Measurements from ENCODE around the gene LCN2.

DNA sequence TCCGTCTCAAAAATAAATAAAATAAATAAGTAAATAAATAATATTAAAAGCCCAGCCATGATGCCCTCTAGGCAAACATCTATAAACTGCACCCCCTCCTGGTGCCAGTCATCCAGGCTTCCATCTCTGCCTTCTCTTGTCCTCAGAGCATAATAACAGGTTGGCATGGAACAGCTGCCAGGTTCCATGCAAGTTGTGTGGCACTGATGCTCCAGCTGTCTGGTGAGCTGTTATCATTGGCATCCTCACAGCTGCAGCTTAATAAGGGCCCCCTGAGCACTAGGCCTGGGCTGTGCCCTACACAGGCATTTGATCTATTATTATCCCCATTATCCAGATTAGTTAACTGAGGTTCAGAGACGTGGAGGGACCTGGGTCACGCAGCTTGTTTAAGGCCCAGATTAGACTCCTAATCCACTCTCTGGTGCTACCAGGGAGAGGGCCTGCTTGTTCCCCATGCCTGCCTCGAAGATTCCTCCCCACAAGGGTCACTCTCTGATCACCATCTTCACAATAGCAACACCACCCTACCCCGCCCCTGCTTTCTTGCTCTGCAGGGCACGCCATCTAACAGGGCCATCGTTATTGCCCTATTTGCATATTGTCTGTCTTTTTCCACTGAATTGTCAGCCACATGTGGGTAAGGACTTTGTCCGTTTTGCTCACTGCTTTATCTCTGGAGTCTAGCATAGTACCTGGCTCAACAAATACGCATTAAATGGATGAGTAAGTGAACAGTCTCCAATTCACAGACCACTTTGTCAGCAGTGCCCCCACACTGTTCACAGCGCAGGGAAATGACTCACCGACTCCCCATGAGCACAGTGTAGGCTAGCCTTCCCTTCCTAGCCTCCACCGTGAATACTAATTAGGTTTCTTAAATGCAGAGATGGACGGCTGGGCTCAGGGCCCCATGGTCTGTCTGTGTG lies 52.5 kb downstream of the LCN2 start:
- no peak for TF ChIP-seq POLR2A (IDR thresholded peaks at IDR 0.05)
- TF ChIP-seq, protein P1, sequence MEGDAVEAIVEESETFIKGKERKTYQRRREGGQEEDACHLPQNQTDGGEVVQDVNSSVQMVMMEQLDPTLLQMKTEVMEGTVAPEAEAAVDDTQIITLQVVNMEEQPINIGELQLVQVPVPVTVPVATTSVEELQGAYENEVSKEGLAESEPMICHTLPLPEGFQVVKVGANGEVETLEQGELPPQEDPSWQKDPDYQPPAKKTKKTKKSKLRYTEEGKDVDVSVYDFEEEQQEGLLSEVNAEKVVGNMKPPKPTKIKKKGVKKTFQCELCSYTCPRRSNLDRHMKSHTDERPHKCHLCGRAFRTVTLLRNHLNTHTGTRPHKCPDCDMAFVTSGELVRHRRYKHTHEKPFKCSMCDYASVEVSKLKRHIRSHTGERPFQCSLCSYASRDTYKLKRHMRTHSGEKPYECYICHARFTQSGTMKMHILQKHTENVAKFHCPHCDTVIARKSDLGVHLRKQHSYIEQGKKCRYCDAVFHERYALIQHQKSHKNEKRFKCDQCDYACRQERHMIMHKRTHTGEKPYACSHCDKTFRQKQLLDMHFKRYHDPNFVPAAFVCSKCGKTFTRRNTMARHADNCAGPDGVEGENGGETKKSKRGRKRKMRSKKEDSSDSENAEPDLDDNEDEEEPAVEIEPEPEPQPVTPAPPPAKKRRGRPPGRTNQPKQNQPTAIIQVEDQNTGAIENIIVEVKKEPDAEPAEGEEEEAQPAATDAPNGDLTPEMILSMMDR (IDR thresholded peaks at IDR 0.05): no peak

Data from adrenal gland (tissue), 5 donors.